GM21529 (cell line): Measurements from ENCODE around the gene GRIA3.

Source experiments
- ATAC-seq: cut with Tn5 transposase; IDR thresholded peaks from one replicate; pipeline ENCODE4 v1.9.1; 2021; ENCODE audit not compliant: unreplicated experiment

Gene GRIA3

GRCh38 chrX:123190096-123190495 lies 6.0 kb downstream of the GRIA3 start:
- ATAC-seq, result no peak

- no peak for ATAC-seq
Observed at GRCh38 chrX:123193101-123193500, 9.0 kb downstream of the GRIA3 start.

GRCh38 chrX:123199338-123199737 lies 15.3 kb downstream of the GRIA3 start:
- no peak for ATAC-seq

- ATAC-seq, result no peak
Observed at GRCh38 chrX:123201720-123202119, 17.6 kb downstream of the GRIA3 start.

GRCh38 chrX:123202523-123202922 lies 18.4 kb downstream of the GRIA3 start:
- ATAC-seq, result no peak

GRCh38 chrX:123203772-123204171 lies 19.7 kb downstream of the GRIA3 start:
- no peak for ATAC-seq

- ATAC-seq, result no peak
Observed at GRCh38 chrX:123206176-123206575, 22.1 kb downstream of the GRIA3 start.

- ATAC-seq, result no peak
Observed at GRCh38 chrX:123210252-123210651, 26.2 kb downstream of the GRIA3 start.

- no peak for ATAC-seq
Observed at GRCh38 chrX:123215397-123216089, 31.5 kb downstream of the GRIA3 start.

- ATAC-seq, result no peak
Observed at GRCh38 chrX:123217077-123217476, 33.0 kb downstream of the GRIA3 start.

- ATAC-seq, result no peak
Observed at GRCh38 chrX:123217728-123218127, 33.6 kb downstream of the GRIA3 start.

GRCh38 chrX:123219916-123220315 lies 35.8 kb downstream of the GRIA3 start:
- no peak for ATAC-seq

- ATAC-seq, result no peak
Observed at GRCh38 chrX:123222920-123223319, 38.8 kb downstream of the GRIA3 start.

GRCh38 chrX:123223409-123223808 lies 39.3 kb downstream of the GRIA3 start:
- no peak for ATAC-seq

GRCh38 chrX:123223859-123224258 lies 39.8 kb downstream of the GRIA3 start:
- peak; percentile 88 for ATAC-seq

- no peak for ATAC-seq
Observed at GRCh38 chrX:123230798-123231197, 46.7 kb downstream of the GRIA3 start.

GRCh38 chrX:123236859-123237258 lies 52.8 kb downstream of the GRIA3 start:
- no peak for ATAC-seq

GRCh38 chrX:123237271-123237670 lies 53.2 kb downstream of the GRIA3 start:
- ATAC-seq, result no peak

- no peak for ATAC-seq
Observed at GRCh38 chrX:123254457-123254856, 70.4 kb downstream of the GRIA3 start.

GRCh38 chrX:123256378-123256777 lies 72.3 kb downstream of the GRIA3 start:
- no peak for ATAC-seq

GRCh38 chrX:123260920-123261418 lies 76.9 kb downstream of the GRIA3 start:
- ATAC-seq, result no peak

GRCh38 chrX:123263270-123263669 lies 79.2 kb downstream of the GRIA3 start:
- ATAC-seq, result no peak

GRCh38 chrX:123263747-123264146 lies 79.7 kb downstream of the GRIA3 start:
- ATAC-seq, result no peak
